ENCODE measurements around the gene TMEM8B. TPM values are rescaled to one million over a fixed set of nuclear protein-coding genes. Genes with fewer than 3 reads are reported as not detected.

TMEM8B gene
- total RNA-seq, 1 experiment from 2014 or later = 9.3 TPM

DNA sequence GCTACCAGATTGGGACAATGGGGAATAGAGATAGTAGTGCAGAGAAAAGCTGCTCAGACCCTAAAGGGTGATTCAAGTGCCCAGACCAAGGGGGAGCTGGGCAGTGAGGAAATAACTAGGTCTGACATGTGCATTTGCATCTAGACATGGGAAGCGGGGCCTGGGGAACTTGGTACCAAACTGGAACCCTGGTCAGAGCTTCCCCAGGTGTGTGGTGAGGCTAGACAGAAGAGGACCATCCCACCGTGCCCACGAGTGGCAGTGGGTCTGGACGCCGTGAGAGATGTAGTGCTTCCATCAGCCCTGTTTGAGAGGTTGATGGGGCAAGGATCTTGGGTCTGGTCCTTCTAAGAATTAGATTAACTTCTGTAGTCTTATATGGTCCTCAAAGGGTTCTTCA lies 7.6 kb downstream of the TMEM8B start:
- TF ChIP-seq, protein P1, sequence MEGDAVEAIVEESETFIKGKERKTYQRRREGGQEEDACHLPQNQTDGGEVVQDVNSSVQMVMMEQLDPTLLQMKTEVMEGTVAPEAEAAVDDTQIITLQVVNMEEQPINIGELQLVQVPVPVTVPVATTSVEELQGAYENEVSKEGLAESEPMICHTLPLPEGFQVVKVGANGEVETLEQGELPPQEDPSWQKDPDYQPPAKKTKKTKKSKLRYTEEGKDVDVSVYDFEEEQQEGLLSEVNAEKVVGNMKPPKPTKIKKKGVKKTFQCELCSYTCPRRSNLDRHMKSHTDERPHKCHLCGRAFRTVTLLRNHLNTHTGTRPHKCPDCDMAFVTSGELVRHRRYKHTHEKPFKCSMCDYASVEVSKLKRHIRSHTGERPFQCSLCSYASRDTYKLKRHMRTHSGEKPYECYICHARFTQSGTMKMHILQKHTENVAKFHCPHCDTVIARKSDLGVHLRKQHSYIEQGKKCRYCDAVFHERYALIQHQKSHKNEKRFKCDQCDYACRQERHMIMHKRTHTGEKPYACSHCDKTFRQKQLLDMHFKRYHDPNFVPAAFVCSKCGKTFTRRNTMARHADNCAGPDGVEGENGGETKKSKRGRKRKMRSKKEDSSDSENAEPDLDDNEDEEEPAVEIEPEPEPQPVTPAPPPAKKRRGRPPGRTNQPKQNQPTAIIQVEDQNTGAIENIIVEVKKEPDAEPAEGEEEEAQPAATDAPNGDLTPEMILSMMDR (conservative IDR thresholded peaks at IDR 0.05) = no peak
- H3K14ac ChIP-seq (ENCODE audit: insufficient read depth, low read length) = no peak overlapping the region
- no peak overlapping the region for H4K91ac ChIP-seq (ENCODE audit: insufficient read length, low read depth, low read length)
- H3K27ac ChIP-seq (ENCODE audit: insufficient read length, low read depth, low read length) = no peak overlapping the region
- Mint-ChIP-seq H3K27me3 (ENCODE audit: low read depth) (peaks cover 20% of the 10 kb centered on the region), H3K4me1 (peaks cover 12 to 24% of the 10 kb centered on the region in 2 experiments), H3K27ac (no peak overlapping the region), H3K9me3 (no peaks in the 10 kb centered on the region), H3K4me3 (no peak overlapping the region), H3K36me3 (ENCODE audit: insufficient read depth in 1 of 3, low read depth in 3 of 3) (no peaks in the 10 kb centered on the region; a peak in 1 of 7 replicates)
- H2BK120ac ChIP-seq (ENCODE audit: low read depth, low read length, poor library complexity, severe bottlenecking) = no peak overlapping the region
- no peaks in the 10 kb centered on the region for H3K23me2 ChIP-seq (ENCODE audit: insufficient read length, low read depth, low read length, poor library complexity, severe bottlenecking)
- H2BK12ac ChIP-seq (ENCODE audit: insufficient read length, low read depth, low read length) = no peak overlapping the region
- no peaks in the 10 kb centered on the region for H3K27me3 ChIP-seq (ENCODE audit: insufficient read depth, low read length)
- H3K4me1 ChIP-seq (ENCODE audit: insufficient read depth, low read length) = no peaks in the 10 kb centered on the region
- H4K20me1 ChIP-seq (ENCODE audit: control insufficient read depth, insufficient read depth, insufficient read length) = no peaks in the 10 kb centered on the region
- no peak overlapping the region for H2BK20ac ChIP-seq (ENCODE audit: low read depth, low read length, poor library complexity, severe bottlenecking)
- no peak overlapping the region for H3T11ph ChIP-seq (ENCODE audit: low read length)
- no peak overlapping the region for H4K5ac ChIP-seq (ENCODE audit: insufficient read length, low read depth, low read length)
- H3K9me3 ChIP-seq (ENCODE audit: control insufficient read depth, low read depth, low read length) = no peaks in the 10 kb centered on the region
- H3K56ac ChIP-seq (ENCODE audit: insufficient read length, low read depth, low read length) = no peak overlapping the region
- H2AFZ ChIP-seq (ENCODE audit: low read length) = no peak overlapping the region
- no CpG with 5 or more reads among the region's 5 CpGs for whole genome bisulfite sequencing (ENCODE audit: extremely low coverage, insufficient read length, low lambda C conversion rate)
- H2AK5ac ChIP-seq (ENCODE audit: insufficient read length, low read length) = no peak overlapping the region
- no peak overlapping the region for H3K9ac ChIP-seq (ENCODE audit: extremely low read depth, insufficient read length, low read length)
- no peak overlapping the region for H2BK15ac ChIP-seq (ENCODE audit: low read depth, low read length)
- H3K23ac ChIP-seq (ENCODE audit: insufficient read length, low read depth, low read length) = no peak overlapping the region
- no peak overlapping the region for H3K18ac ChIP-seq (ENCODE audit: insufficient read length, low read depth, low read length)
- no peaks in the 10 kb centered on the region for H3K79me1 ChIP-seq (ENCODE audit: insufficient read depth, low read depth, low read length, poor library complexity, severe bottlenecking)
- no peaks in the 10 kb centered on the region for H3K79me2 ChIP-seq (ENCODE audit: insufficient read depth, low read length)
- H2BK5ac ChIP-seq (ENCODE audit: insufficient read length, low read length) = no peak overlapping the region
- H3K4ac ChIP-seq (ENCODE audit: low read depth, low read length) = no peak overlapping the region
- DNase-seq = no peak
- H3K4me2 ChIP-seq (ENCODE audit: insufficient read depth, insufficient read length, low read length) = no peak overlapping the region
- H4K8ac ChIP-seq (replicated peaks; ENCODE audit: insufficient read length, low read depth, low read length) = no peak overlapping the region
